ENCODE measurements around the gene CMTM2.

Gene CMTM2

GRCh38 chr16:66603537-66604375 is 24.5 kb downstream of the CMTM2 start:
- Histone ChIP-seq H3K4me3 (peak overlapping the region; percentile 79 to 99 (median 94)), H3K4me2 (peak overlapping the region; percentile 80 to 94 (median 90)), H4K20me1 (peaks cover 27 to 38% (median 34%) of the 10 kb centered on the region in 11 experiments), H3K4me1 (peaks cover 52 to 64% (median 58%) of the 10 kb centered on the region in 10 experiments), H3K9ac (peak overlapping the region; percentile 79 to 99 (median 97)), H3K9me3 (replicated peaks in 1 of 11) (peaks cover 13 to 20% (median 16%) of the 10 kb centered on the region in 11 experiments), H3K27ac (peak overlapping the region; percentile 87 to 97 (median 95); a peak in 21 of 22 replicates), H3K36me3 (peaks cover 2 to 33% (median 21%) of the 10 kb centered on the region in 11 experiments), H3K27me3 (no peaks in the 10 kb centered on the region)
- no peak for TF ChIP-seq Cebpa-rat (IDR thresholded peaks at IDR 0.05)

GRCh38 chr16:66604376-66605176 is 25.3 kb downstream of the CMTM2 start, which contains the start of gene CMTM3:
TSS of gene CMTM3 (plus strand) at chr16:66604704. CDS start at chr16:66604806, 102 bp downstream.
- H3K4me2 ChIP-seq = peak within 1 kb of the TSS; percentile 94 to 100 (median 99)
- TF ChIP-seq Cebpa-rat (IDR thresholded peaks at IDR 0.05) = no peak
- peaks cover 10 to 41% (median 30%) of the 10 kb centered on the region in 11 experiments for H3K36me3 ChIP-seq
- peaks cover 35 to 46% (median 42%) of the 10 kb centered on the region in 11 experiments for H4K20me1 ChIP-seq
- H3K27ac ChIP-seq = peak within 1 kb of the TSS; percentile 87 to 97 (median 95)
- H3K4me3 ChIP-seq = peak within 1 kb of the TSS; percentile 79 to 99 (median 94)
- no peaks in the 10 kb centered on the region for H3K27me3 ChIP-seq
- H3K9me3 ChIP-seq (replicated peaks in 1 of 11) = peaks cover 13 to 20% (median 16%) of the 10 kb centered on the region in 11 experiments
- H3K9ac ChIP-seq = peak within 1 kb of the TSS; percentile 89 to 99 (median 97)
- peaks cover 60 to 72% (median 65%) of the 10 kb centered on the region in 10 experiments for H3K4me1 ChIP-seq

GRCh38 chr16:66605177-66605978 is 26.1 kb downstream of the CMTM2 start:
- Histone ChIP-seq H3K4me3 (peak overlapping the region; percentile 79 to 99 (median 94)), H3K36me3 (peaks cover 18 to 49% (median 38%) of the 10 kb centered on the region in 11 experiments), H3K4me1 (peaks cover 62 to 77% (median 66%) of the 10 kb centered on the region in 10 experiments), H3K27me3 (no peaks in the 10 kb centered on the region), H3K4me2 (peak overlapping the region; percentile 94 to 100 (median 99)), H4K20me1 (peaks cover 43 to 54% (median 50%) of the 10 kb centered on the region in 11 experiments), H3K27ac (peak overlapping the region; percentile 87 to 97 (median 95)), H3K9ac (peak overlapping the region; percentile 89 to 99 (median 97)), H3K9me3 (replicated peaks in 1 of 11) (peaks cover 13 to 18% (median 16%) of the 10 kb centered on the region in 11 experiments)
- TF ChIP-seq Cebpa-rat (IDR thresholded peaks at IDR 0.05) = no peak

- peak overlapping the region; percentile 89 to 99 (median 97) for H3K9ac ChIP-seq
- H3K4me2 ChIP-seq = peak overlapping the region; percentile 94 to 100 (median 99)
- H3K36me3 ChIP-seq = peaks cover 26 to 52% (median 45%) of the 10 kb centered on the region in 11 experiments
- peak overlapping the region; percentile 87 to 97 (median 95) for H3K27ac ChIP-seq
- no peaks in the 10 kb centered on the region for H3K27me3 ChIP-seq
- H3K9me3 ChIP-seq (replicated peaks in 1 of 11) = peaks cover 7 to 10% (median 8%) of the 10 kb centered on the region in 11 experiments
- H3K4me1 ChIP-seq = peaks cover 62 to 77% (median 66%) of the 10 kb centered on the region in 10 experiments
- peaks cover 51 to 62% (median 58%) of the 10 kb centered on the region in 11 experiments for H4K20me1 ChIP-seq
- no peak for TF ChIP-seq Cebpa-rat (IDR thresholded peaks at IDR 0.05)
- H3K4me3 ChIP-seq = peak overlapping the region; percentile 79 to 99 (median 94)
These were observed 26.9 kb downstream of the CMTM2 start for GRCh38 chr16:66605979-66606751.

- Histone ChIP-seq H3K36me3 (peaks cover 49 to 70% (median 68%) of the 10 kb centered on the region in 11 experiments), H3K27me3 (no peaks in the 10 kb centered on the region), H3K9me3 (replicated peaks in 1 of 11) (no peaks in the 10 kb centered on the region), H3K27ac (peak overlapping the region in 10 of 11 experiments; percentile 8 to 96 (median 28); a peak in 16 of 22 replicates), H3K4me3 (peak overlapping the region in 7 of 10 experiments; percentile 19 to 99 (median 40); a peak in 7 of 20 replicates), H3K9ac (peak overlapping the region; percentile 1 to 98 (median 59); a peak in 15 of 22 replicates), H4K20me1 (peaks cover 63 to 85% (median 81%) of the 10 kb centered on the region in 11 experiments), H3K4me1 (peaks cover 41 to 54% (median 45%) of the 10 kb centered on the region in 10 experiments), H3K4me2 (peak overlapping the region; percentile 94 to 100 (median 99))
- TF ChIP-seq Cebpa-rat (IDR thresholded peaks at IDR 0.05) = no peak
These were observed 29.2 kb downstream of the CMTM2 start for GRCh38 chr16:66608241-66609138.

- Histone ChIP-seq H3K9me3 (replicated peaks in 1 of 11) (no peaks in the 10 kb centered on the region), H3K36me3 (peaks cover 54 to 76% (median 73%) of the 10 kb centered on the region in 11 experiments), H3K4me3 (no peak overlapping the region), H3K9ac (peak overlapping the region in 10 of 11 experiments; percentile 16 to 98 (median 34); a peak in 9 of 22 replicates), H3K27ac (peak overlapping the region in 8 of 11 experiments; percentile 11 to 96 (median 34); a peak in 6 of 22 replicates), H3K27me3 (no peaks in the 10 kb centered on the region), H4K20me1 (peaks cover 63 to 88% (median 85%) of the 10 kb centered on the region in 11 experiments), H3K4me1 (peaks cover 37 to 47% (median 39%) of the 10 kb centered on the region in 10 experiments), H3K4me2 (peak overlapping the region; percentile 94 to 100 (median 99); a peak in 21 of 22 replicates)
- TF ChIP-seq Cebpa-rat (IDR thresholded peaks at IDR 0.05) = no peak
These were observed 29.9 kb downstream of the CMTM2 start for GRCh38 chr16:66609139-66609510.

All from BLaER1 treated with 17β-estradiol and CSF1 and Interleukin-3, amounts not matched to agents 10 nM and 100 nM (cell line).